NCI-H146 treated with DMSO at 0.1 percent for 48 hours (cell line): Measurements from ENCODE around the gene EXPH5.

Experiments used
- DNase-seq: peaks from one replicate; lab custom pipeline; 2025; ENCODE audit not compliant: unreplicated experiment; lab: John Stamatoyannopoulos, UW

The EXPH5 gene

DNA sequence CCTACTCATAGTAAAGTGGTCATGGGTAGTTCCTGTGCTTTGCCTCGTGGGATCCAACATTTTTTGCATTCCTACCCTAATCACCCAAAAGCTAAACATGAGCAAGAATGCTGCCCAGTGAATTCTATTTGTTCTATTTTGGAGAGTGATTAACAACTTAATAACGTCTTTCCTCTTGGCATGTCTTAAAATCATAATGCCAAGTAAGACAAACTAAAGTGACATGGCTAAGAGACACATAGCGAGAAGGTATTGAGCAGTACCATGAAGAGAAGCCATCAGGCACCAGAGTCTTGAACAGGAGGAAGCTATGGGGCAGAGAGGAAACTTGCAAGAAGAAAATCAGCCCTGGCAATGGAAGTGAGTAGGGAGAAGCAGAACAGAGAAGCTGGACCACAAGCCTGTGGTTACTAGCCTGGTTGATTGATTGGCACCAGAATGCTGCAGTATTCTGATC is 32.0 kb downstream of the EXPH5 start:
- DNase-seq: no peak

DNA sequence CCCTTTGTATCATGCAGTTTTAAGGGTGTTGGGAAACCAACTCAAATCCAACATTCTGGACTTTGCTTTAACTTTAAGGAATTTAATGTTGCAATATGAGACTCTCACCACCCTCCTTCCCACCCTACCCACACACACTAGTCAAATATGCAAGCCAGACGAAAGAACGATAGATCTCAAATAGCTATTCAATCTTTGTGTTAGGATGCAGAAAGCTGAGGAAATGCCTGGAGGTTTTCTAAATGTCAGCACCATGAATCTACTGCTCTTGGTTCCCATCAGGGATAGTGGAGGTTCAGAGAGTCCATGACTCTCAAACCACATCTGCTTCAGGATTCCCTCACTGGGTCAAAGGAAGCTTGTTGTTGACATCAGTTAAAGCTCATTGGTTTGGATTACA is 33.7 kb downstream of the EXPH5 start:
- no peak for DNase-seq

DNA sequence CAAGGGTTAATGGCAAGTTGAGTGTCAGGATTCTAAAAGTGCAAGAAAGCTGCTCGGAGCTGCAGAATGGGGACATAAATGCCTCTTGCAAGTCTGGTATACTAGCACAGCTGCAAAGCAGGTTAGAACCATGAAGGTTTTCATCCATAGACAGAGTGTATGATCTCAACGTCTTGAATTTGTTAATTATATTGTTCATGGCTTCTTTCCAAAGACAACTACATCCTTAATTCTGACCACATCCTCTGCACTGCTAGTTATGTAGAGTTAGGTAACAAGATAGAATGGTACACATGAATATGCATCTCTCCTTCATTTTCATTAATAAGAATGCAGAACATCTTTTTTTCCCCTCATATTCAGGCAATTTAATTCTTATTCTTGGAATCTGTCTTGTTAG is 34.2 kb downstream of the EXPH5 start:
- DNase-seq: no peak

DNA sequence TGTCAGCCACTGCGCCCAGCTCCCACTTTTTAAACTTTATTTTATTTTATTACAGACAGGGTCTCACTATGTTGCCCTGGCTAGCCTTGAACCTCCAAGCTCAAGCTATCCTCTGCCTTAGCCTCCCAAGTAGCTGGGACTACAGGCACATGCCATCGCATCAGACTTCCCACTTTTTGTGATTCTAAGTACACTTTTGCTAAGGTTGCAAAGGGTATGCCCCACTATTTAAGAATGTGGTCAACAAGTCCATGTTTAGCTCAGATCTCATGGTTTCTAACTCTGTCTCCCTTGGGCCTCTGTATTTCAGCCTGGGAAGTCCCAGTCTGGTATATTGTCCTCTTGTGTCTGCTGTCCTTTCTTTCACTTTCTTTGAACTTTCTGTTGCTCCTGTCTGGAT is 35.3 kb downstream of the EXPH5 start:
- no peak for DNase-seq

DNA sequence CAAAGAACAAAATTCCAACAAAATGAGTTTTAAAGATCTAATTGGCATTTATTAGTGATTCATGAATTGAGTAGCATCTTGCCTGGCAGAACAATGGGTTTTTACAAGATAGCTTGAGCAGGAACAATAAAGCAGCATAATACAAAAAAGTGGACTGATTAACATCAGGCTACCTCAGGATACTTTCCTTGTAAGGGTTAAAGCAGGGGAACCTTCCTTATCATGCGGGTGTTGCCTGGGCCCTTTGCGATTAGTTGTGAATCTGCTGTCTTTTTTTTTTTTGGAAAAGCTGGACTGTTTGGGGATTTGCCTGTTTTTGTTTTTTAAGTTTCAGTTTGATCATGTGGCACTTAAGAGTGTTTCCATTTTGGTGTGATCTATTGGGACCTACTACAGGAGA is 37.5 kb downstream of the EXPH5 start:
- no peak for DNase-seq

DNA sequence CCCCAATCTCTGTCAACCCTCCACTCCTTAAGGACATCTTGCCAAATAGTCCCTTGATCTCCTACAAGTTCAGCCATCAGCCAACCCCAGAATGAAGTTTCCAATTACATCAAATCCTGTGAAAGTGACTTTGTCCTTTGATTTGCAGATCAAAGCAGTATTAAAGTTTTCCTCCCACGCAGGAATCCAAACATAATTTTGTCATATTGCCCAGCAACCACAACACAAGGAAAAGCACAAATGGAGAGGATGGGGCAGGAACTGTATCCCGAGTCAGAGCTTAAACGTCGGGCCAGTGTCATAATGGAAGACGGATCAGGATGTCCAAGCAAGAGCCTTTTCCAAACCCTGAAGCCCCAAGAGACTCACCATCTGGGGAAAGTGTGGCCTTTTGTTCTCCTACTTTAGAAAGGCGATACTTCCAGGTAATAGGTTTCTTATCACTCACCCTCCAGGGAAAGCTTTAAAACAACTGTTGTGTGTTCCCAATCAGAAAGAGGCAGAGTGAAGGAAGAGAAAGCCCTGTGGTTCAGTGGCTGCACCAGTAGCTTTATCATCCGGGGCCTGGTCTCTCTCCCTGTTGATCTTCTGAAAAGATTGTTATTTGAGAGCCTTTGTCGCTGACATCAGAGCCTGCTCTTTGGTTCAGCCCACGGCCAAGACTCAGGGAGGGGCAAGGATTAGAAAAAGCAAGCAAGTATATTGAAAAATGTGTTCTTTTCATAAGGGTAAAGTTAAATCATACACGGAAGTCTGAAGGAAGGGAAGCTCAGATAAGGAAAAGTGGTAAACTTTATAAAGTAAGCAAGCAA is 41.7 kb downstream of the EXPH5 start:
- DNase-seq: no peak

DNA sequence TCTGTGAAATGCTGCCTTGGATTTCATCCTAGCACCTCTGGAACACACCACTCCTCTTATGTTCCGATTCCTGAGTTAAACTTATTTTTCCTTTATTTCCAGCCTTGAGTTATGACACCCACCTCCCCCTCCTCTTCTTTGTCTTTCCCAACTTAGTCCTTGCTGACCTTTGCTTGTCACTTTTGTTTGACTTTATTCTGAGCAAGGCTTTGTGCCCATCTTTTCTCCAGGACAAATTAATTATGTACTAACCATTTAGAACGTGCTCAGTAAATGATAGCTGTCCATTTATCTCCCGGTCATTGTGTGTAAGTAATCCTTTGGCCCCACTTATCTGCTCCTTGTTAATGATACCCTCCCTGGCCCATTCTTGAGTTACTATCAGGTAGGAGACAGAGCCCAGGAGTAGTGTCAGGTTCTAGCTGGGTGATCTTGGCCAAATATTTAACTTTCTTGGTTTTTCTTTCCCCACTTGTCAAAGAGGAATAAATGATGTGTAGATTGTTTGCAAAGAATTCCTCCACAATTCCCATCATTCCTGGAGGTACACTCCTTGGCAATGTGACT is 44.2 kb downstream of the EXPH5 start:
- DNase-seq: no peak

DNA sequence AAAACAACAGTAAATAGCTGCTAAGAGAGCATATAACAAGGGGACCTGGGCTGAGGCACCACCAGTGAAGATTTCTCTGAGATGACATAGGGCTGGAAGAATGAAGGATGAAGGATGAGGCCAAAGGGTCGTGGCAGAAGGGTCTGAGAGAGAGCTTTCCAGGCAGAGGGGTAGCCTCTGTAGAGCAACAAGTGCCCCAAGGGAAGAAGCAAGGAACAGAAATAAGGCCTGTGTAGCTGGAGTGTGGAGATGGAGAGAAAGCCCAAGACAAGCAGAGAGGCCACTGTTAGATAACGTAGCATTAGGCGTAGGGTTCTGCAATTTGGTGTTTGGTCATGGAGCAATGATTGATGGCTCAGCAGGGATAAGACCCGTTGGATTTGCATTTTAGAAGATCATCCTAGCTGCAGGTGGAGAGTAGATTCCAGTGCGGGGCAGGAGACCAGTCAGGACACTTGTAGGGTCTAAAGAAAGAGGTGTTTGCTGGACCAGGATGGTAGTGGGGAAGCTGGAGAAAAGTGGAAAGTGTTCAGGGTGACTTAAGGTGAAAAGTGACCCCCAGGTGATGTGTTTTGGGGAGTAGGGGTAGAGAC is 47.6 kb downstream of the EXPH5 start:
- no peak for DNase-seq

DNA sequence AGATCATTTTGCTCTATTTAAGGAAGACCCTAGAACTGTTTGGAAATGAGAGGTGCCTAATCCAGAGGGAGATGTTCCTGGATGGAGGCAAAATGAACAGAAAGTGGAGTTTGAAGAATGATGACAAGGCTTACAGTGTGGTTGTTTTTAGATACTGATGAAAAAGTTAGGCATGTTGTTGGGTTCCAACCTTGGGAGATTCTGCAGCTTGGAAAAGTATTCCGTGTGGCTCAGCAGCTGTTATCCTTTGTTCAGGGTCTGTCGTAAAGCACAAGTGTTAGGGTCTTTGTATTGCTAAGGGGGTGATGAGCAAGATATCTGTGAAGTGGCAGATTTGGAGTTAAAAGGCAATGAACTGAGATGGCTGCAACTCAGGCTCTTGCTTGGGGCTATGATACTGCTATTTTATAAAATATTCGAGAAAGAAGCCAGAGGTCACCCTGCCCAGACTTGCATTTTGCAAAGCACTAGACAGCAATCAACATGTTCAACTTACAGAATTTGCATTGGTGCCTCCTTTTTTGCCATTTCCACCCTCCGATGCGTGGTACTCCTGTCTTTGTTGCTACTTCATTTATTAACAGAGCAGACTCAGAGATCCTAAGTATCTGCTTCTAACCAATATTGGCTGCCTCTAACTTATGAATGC is 50.1 kb downstream of the EXPH5 start:
- DNase-seq: no peak

DNA sequence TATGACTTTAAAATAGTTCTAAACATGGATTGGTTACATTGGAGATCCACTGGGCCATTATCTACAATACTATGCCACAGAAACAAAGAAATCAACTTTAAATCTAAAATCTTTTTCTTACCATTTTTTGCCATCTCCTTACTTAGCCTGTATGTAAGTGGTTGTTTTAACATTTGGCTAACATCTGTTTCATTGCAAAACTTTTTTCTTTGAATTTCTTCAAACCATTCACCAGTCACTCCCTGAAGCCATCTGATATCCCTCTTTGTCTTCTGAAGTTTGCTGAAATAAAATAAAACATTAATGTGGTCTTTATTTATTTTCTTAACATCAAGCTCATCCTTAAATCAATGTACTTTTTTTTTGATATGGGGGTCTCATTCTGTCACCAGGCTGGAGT is 52.0 kb downstream of the EXPH5 start:
- DNase-seq: no peak

DNA sequence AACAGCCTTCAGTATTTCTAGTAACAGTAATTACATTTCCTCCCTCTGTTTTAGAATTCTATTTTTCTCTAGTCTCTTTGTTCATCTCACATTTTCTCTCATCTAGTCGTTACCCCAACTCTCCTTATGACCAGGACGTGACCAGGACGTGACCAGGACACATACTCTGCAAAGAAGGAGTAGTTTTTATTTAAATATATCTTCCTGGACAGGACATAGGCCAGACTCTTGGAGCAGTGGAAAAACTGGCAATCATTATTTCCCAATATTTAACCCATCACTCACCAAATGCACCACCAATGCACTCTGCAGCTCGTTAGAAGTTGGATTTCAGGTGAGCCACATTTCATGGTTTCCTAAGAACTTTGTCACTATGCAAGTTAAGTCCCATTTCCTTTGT is 55.1 kb downstream of the EXPH5 start:
- DNase-seq: no peak

DNA sequence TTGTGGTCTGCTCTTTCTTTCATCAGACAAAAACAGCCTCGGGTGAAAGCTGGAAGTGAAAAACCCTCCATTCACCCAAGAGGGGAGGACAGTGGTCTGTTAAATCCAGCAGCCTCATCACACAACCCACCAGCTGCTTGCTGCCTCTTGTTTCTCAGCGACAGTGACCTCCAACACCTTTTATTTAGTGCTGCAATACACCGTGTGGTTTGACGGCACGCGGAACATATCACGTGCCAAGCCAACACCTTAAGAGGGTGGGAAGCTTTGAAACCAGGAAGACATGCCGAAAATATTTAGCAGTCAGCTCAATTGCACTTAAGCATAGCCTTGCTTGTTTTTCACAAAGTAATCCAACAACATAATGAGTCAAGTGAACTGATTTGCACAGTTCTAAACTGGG is 55.5 kb downstream of the EXPH5 start:
- no peak for DNase-seq

DNA sequence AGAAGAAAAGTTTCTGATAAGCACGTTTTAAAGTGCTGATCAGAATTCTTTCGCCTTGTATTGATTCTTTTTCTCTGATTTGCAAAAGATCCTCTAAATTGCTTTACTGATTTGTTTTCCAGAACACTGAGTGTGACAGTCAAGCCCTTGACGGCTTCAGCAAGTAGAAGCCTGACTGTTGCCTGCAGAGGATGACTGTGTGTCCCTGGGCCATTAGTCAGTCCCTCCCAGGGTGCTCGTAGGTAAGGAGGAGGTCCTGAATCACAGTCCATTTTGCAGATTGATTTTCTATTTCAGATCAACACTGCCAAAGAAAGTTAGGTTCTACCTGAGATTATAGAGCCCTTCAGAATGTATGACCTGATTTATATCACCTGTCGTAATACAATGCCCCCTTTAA is 56.8 kb downstream of the EXPH5 start:
- DNase-seq: no peak

DNA sequence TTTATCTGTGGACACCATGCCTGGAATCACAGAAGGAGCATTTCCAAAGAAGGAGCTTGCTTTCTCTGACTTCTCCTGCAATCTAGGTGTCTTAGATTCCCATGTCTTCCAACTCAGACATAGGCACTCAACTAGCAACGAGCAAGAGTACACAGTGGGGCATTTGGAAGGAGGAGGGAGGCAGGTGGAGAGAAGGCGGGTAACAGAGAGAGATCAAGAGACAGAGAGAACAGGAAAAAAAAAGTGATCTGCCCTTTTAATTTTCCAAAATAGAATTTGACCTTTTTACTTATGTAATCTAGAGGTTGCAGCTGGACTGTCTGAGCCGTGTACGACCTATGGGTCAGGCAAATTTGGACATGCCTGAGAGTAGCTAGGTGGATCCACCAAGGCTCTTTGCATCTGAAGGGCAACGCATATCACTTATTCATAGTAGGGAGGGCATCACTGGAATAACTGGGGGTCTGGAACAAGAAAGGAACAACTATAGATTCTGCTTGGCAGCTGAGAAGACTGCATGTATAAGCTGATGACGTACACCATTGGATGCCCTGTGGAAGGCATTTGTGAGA is 58.1 kb downstream of the EXPH5 start:
- DNase-seq: no peak

DNA sequence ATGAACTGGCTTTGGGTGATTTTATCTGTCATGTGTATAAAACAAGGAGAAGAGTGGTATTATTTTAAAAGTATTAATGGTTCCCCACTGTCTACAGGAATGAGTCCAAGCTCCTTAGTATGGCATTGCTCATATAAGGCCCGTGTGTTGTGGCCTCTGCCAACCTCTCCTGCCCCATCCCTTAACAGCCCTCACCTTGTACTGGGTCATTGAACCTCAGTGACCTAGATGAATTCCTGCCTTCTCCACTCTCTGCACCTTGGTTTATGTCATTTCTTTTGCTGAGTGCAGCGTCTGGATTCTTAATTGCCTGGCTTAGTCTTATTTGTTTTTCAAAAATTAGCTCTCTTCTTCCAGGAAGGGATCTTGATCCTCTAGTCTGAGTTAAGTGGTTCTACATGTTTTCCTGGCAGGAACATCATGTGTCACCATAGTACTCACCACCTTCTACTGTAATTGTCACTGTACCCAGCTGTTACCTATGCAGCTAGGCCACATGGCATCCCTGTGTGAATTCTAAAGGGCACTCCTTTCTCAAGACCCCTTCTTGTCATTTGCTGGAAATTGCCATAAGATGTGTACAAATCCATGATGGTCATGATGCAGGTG is 59.2 kb downstream of the EXPH5 start:
- DNase-seq: no peak

DNA sequence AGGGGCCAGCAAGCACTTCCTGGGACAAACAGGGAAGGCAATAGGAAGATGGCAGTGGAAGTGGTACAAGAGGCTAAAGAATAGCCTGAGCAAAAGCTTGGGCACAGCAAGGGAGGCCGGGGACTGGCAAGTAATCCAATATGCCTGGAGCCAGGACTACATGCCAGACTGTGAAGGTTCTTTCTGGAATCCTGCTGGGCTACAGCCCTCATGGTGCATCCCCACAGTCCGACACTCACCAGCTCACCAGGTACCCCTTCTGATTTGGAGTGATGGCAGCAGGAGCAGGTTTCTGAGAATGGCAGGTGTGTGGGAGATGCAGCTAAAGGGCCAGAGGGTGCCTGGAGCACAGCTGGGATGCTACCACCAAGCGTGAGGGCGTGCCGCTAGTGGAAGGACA is 63.1 kb downstream of the EXPH5 start:
- DNase-seq: no peak

DNA sequence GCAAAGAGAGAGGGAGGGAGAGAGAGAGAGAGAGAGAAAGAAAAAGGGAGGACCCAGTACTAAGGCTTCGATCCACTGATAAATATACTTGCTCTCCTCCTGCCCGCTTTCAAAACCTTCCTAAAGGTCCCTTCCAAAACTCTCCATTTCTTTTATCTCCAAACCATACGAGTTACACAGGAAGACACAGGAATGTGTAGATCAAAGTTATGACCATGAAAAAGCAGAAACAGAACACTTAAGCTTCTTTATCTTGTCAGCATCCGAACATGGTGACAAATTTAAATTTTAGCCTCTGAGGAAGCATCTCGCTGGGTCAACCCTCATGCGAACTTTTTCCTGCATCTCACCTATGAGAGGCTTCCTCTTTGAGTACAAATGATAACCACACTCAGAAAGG is 66.2 kb downstream of the EXPH5 start:
- DNase-seq: no peak

DNA sequence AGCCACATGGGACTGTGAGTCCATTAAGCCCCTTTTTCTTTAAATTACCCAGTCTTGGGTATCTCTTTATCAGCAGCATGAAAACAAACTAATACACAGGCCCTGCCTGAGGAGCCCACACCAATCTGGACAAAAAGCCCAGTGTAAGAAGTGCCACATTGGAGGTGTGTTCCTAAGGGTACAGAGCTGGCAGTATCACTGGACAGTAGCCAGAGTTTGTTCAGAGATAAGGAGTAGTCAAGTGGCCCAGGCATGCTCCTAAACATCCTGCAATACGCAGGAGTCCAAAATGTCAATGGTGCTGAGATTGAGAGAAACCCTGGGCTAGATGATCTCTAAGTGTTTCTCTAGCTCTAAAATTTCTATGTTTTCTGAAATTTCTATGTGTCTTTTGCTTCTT is 68.4 kb downstream of the EXPH5 start:
- no peak for DNase-seq

DNA sequence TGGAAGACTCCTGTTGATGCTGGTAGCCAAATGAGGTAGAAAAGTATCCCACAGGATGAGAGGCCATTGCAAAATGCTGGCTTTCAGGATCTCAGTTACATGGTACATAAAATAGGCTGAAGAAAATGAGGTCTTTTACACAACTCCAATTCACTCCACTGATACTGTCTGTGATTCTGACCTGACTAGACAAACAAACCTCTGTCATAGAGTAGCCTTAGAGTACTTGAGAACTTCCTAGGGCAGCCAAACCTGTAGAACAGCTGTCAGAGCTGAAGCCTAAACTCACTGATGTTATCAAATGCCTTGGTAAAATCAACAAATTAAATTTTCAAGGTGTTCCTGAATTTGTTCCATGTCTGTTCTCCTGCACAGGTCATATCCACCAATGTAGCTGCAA is 69.1 kb downstream of the EXPH5 start:
- no peak for DNase-seq

DNA sequence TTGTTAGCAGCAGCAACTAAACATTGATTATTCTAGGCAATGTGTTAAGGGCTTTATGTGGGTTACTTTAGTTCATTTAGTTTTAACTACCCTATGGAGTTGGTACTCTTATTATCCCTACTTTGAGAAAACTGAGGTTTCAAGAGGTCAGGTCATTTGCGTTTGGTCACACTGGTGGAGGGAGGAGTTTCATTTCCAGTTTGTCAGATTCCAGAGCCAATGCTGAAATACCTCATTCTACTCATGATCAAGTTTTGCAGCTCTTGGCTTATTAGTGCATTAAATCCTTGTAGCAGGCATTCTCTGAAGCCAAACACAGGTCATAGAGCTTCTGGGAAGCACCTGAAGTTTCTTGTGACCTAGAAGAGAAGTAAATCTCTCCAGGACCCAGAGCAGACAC is 71.2 kb downstream of the EXPH5 start:
- no peak for DNase-seq

DNA sequence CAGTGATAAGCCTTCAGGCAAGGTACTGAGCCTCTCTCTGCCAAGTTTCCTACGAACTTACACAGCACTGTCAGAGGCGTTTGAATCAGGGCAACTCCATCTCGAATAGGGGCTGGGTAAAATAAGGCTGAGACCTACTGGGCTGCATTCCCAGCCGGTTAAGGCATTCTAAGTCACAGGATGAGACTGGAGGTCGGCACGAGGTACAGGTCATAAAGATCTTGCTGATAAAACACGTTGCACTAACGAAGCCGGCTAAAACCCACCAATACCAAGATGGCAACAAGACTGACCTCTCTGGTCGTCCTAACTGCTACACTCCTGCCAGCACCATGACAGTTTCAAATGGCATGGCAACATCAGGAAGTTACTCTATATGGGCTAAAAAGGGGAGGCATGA is 75.0 kb downstream of the EXPH5 start:
- DNase-seq: no peak
